SU-DHL-6 (cell line): ENCODE measurements around the gene CCDC134.
"Not testable (repeated sequence)": the region's sequence is repeated elsewhere in the genome, so short reads cannot be mapped to it uniquely, and the experiment has no call there.

ENCODE experiments used
- H2AFZ ChIP-seq: fragments of 200-600 bp; sonication (generic); 2 replicates; pipeline ENCODE4 v1.6.1; 2014; ENCODE audit warnings: low read depth, mild to moderate bottlenecking, moderate library complexity, mixed read lengths, antibody characterized with exemption, low read length; ENCODE audit not compliant: severe bottlenecking
- H3F3A ChIP-seq: fragments of 200-600 bp; shearing (Covaris generic); 2 replicates; pipeline ENCODE4 v1.6.0; 2016; ENCODE audit warnings: antibody characterized with exemption, mild to moderate bottlenecking; ENCODE audit not compliant: insufficient read depth
- H3K27ac ChIP-seq: fragments of 200-600 bp; sonication (generic); 2 replicates; pipeline ENCODE4 v1.5.1; 2016; ENCODE audit warnings: low read depth, mild to moderate bottlenecking, low read length, moderate library complexity, mixed read lengths
- H3K27me3 ChIP-seq: fragments of 200-600 bp; sonication (generic), shearing (Covaris generic); 2 replicates; pipeline ENCODE4 v1.6.0; 2014; ENCODE audit warnings: mild to moderate bottlenecking, low read length
- H3K36me3 ChIP-seq: fragments of 200-600 bp; sonication (generic); 2 replicates; pipeline ENCODE4 v1.6.1; 2014; ENCODE audit warnings: mild to moderate bottlenecking, low read length, mixed read lengths
- H3K4me2 ChIP-seq: fragments of 300-600, 200-600 bp; shearing (Covaris generic), sonication (generic); 2 replicates; pipeline ENCODE4 v1.6.0; 2014; ENCODE audit warnings: low read length, low read depth, mild to moderate bottlenecking; ENCODE audit not compliant: poor library complexity, severe bottlenecking
- H3K4me3 ChIP-seq: fragments of 200-600 bp; sonication (generic); 2 replicates; pipeline ENCODE4 v1.5.1; 2014; ENCODE audit warnings: antibody characterized with exemption, low read length, mild to moderate bottlenecking, mixed read lengths; ENCODE audit not compliant: insufficient read depth, poor library complexity, severe bottlenecking
- H3K79me2 ChIP-seq: fragments of 200-600 bp; sonication (generic); 2 replicates; pipeline ENCODE4 v1.6.1; 2014; ENCODE audit warnings: mild to moderate bottlenecking, low read length, moderate library complexity; ENCODE audit not compliant: insufficient read depth
- H3K9ac ChIP-seq: fragments of 200-600 bp; sonication (generic); 2 replicates; pipeline ENCODE4 v1.7.0; 2014; ENCODE audit warnings: mild to moderate bottlenecking, low read length
- H3K9me2 ChIP-seq: fragments of 200-600 bp; sonication (generic); replicated peaks from 2 replicates; pipeline ENCODE4 v1.6.1; 2014; ENCODE audit warnings: low read length; ENCODE audit not compliant: insufficient read depth
- H3K9me3 ChIP-seq: fragments of 200-600 bp; sonication (generic); 2 replicates; pipeline ENCODE4 v1.6.1; 2014; ENCODE audit warnings: low read length, mixed read lengths; ENCODE audit not compliant: insufficient read depth
- H4K20me1 ChIP-seq: fragments of 200-600 bp; sonication (generic); 2 replicates; pipeline ENCODE4 v1.6.1; 2014; ENCODE audit warnings: low read depth, mild to moderate bottlenecking, antibody characterized with exemption, low read length, moderate library complexity, mixed read lengths
- CTCF ChIP-seq: fragments of 200-600 bp; sonication (generic); IDR thresholded peaks from one replicate; pipeline ENCODE4 v1.5.1; 2017; ENCODE audit warnings: antibody characterized with exemption, mild to moderate bottlenecking, low read length, moderate library complexity; ENCODE audit not compliant: insufficient read depth, poor library complexity, severe bottlenecking
- EZH2phosphoT487 ChIP-seq: fragments of 200-600 bp; sonication (generic), shearing (Covaris generic); conservative IDR thresholded peaks from 2 replicates; pipeline ENCODE4 v1.6.1; 2018; ENCODE audit warnings: mild to moderate bottlenecking, antibody characterized with exemption, low read length, moderate library complexity, mixed read lengths

CCDC134 gene

GRCh38 chr22:41862530-41863266 lies 62.2 kb downstream of the CCDC134 start:
- peaks cover 80% of the 10 kb centered on the region for H3K79me2 ChIP-seq
- peak overlapping the region; percentile 60 for H3K4me2 ChIP-seq
- peak overlapping the region; percentile 63 for H3K9ac ChIP-seq

GRCh38 chr22:41863472-41863871 lies 63.0 kb downstream of the CCDC134 start:
- Histone ChIP-seq H3F3A (peaks cover 43% of the 10 kb centered on the region), H3K27me3 (no peaks in the 10 kb centered on the region), H3K9me3 (no peaks in the 10 kb centered on the region), H3K9ac (peak overlapping the region; percentile 63), H3K4me3 (no peak overlapping the region), H3K27ac (peak overlapping the region; percentile 90), H3K4me2 (peak overlapping the region; percentile 60), H2AFZ (no peak overlapping the region), H3K36me3 (peaks cover 9% of the 10 kb centered on the region; the same call in 1 of the 2 replicates), H3K79me2 (peaks cover 72% of the 10 kb centered on the region), H4K20me1 (no peaks in the 10 kb centered on the region), H3K9me2 (no peaks in the 10 kb centered on the region)
- TF ChIP-seq EZH2phosphoT487 (no peak), CTCF (no peak)

More at GRCh38 chr22:41862530-41863266, 62.2 kb downstream of the CCDC134 start:
- TF ChIP-seq EZH2phosphoT487 (no peak), CTCF (no peak)
- Histone ChIP-seq H4K20me1 (no peaks in the 10 kb centered on the region), H3K9me3 (no peaks in the 10 kb centered on the region), H3K9me2 (no peaks in the 10 kb centered on the region), H3K36me3 (peaks cover 6% of the 10 kb centered on the region; the same call in 1 of the 2 replicates), H3K27me3 (no peaks in the 10 kb centered on the region), H3K27ac (peak overlapping the region; percentile 90), H3F3A (peaks cover 51% of the 10 kb centered on the region), H3K4me3 (peak overlapping the region; percentile 15), H2AFZ (no peak overlapping the region)

GRCh38 chr22:41868556-41868955 lies 68.1 kb downstream of the CCDC134 start:
- H3K9me3 ChIP-seq, result no peaks in the 10 kb centered on the region
- H3K9ac ChIP-seq, result no peak overlapping the region
- H3K79me2 ChIP-seq, result peaks cover 29% of the 10 kb centered on the region
- H3F3A ChIP-seq, result no peaks in the 10 kb centered on the region
- no peak overlapping the region for H3K4me3 ChIP-seq
- H4K20me1 ChIP-seq, result no peaks in the 10 kb centered on the region
- no peak overlapping the region for H2AFZ ChIP-seq
- TF ChIP-seq EZH2phosphoT487, result no peak
- no peak for TF ChIP-seq CTCF
- H3K27ac ChIP-seq, result no peak overlapping the region
- H3K4me2 ChIP-seq, result no peak overlapping the region
- peaks cover 21% of the 10 kb centered on the region for H3K36me3 ChIP-seq
- no peaks in the 10 kb centered on the region for H3K27me3 ChIP-seq
- no peaks in the 10 kb centered on the region for H3K9me2 ChIP-seq

GRCh38 chr22:41870081-41870480 lies 69.6 kb downstream of the CCDC134 start:
- not testable (repeated sequence) for H2AFZ ChIP-seq, H3K27me3 ChIP-seq, H4K20me1 ChIP-seq, H3K4me2 ChIP-seq, H3K4me3 ChIP-seq, H3K9me3 ChIP-seq, H3F3A ChIP-seq, H3K27ac ChIP-seq, H3K9me2 ChIP-seq, H3K9ac ChIP-seq
- Histone ChIP-seq H3K79me2 (peaks cover 16% of the 10 kb centered on the region), H3K36me3 (peaks cover 26% of the 10 kb centered on the region)
